Stomach (tissue), 9 donors: ENCODE measurements around the gene AUTS2. TPM values are rescaled to one million over a fixed set of nuclear protein-coding genes. Genes with fewer than 3 reads are reported as not detected.
A peak's percentile ranks its signal among the peaks of the same experiment; 100 is the strongest.

Experiments used
- DNase-seq, 2 donors: peaks; one replicate each; pipeline versions ENCODE4 v3.0.0 to v3.0.0-alpha.2; 2013 to 2019
- H3K27ac ChIP-seq, 5 donors: fragments of 200-600 bp in 4 of 5; sonication (generic) in 4 of 5; one replicate each; pipeline ENCODE4 v1.5.1; 2013 to 2019; ENCODE audit warnings: mild to moderate bottlenecking in 1 of 5, moderate library complexity in 1 of 5
- H3K27me3 ChIP-seq, 3 donors: fragments of 200-600 bp; sonication (generic); one replicate each; pipeline ENCODE4 v1.5.1; 2017 to 2019; ENCODE audit warnings: mixed run types in 1 of 3
- H3K36me3 ChIP-seq, 4 donors: fragments of 200-600 bp; sonication (generic); 1 replicate in 3 of 4; 2 replicates in 1 of 4; pipeline ENCODE4 v1.5.1; 2016 to 2019
- H3K4me1 ChIP-seq, 4 donors: fragments of 200-600 bp; sonication (generic); one replicate each; pipeline ENCODE4 v1.5.1; 2016 to 2019
- H3K4me3 ChIP-seq, 4 donors: fragments of 200-600 bp; sonication (generic) in 3 of 4; one replicate each; pipeline ENCODE4 v1.5.1; 2016 to 2019; ENCODE audit warnings: mild to moderate bottlenecking in 1 of 4
- H3K9me3 ChIP-seq, 4 donors: fragments of 200-600 bp; sonication (generic); one replicate each; pipeline ENCODE4 v1.5.1; 2016 to 2019
- EP300 ChIP-seq: sonication (generic); formaldehyde crosslinking; IDR thresholded peaks from one replicate; pipeline ENCODE4 v1.6.1; 2017; ENCODE audit warnings: antibody characterized with exemption
- POLR2A ChIP-seq, 4 donors: fragments of 450-650 bp; IDR thresholded peaks; one replicate each; pipeline ENCODE4 v1.6.1; 2016; ENCODE audit warnings: antibody characterized with exemption in 4 of 4, control low read depth in 2 of 4, mild to moderate bottlenecking in 1 of 4, moderate library complexity in 1 of 4
- POLR2AphosphoS5 ChIP-seq, 3 donors: sonication (generic); formaldehyde crosslinking; IDR thresholded peaks; one replicate each; pipeline ENCODE4 v1.6.1; 2016; ENCODE audit warnings: antibody characterized with exemption in 3 of 3
- WGBS, 5 donors: extraction: QIAGEN DNeasy Blood & Tissue Kit in 3 of 5; methylation state at CpG; one replicate each; pipeline versions ENCODE4 v1.1.5 to v1.1.7; 2013 to 2018; 5-methylcytosine and 5-hydroxymethylcytosine counted together
- intact Hi-C: fragments of 100-400 bp; cut with DNase I; formaldehyde crosslinking; loops from one replicate; pipeline ENCODE4 v1.15.1; 2023; ENCODE audit warnings: low total_unique reads
- polyA plus RNA-seq, 3 donors: library from polyadenylated mRNA; stranded (reverse); fragments of 200-250 nt; gene quantifications; one replicate each; pipeline ENCODE4 v1.2.3, GENCODE V29; 2013
- total RNA-seq, 5 donors: library from RNA; depleted of rRNA; stranded (reverse); fragments of >200 nt; gene quantifications; one replicate each; pipeline versions ENCODE4 v1.1.0 to v1.2.3, GENCODE V29; 2014 to 2016
- TF ChIP-seq, protein P1 (sequence below), 7 experiments: fragments of 450-650 bp in 4 of 7; fragments of 200-600 bp in 3 of 7; sonication (generic) in 3 of 7; IDR thresholded peaks; one replicate each; pipeline ENCODE4 v1.5.1; 2016 to 2019; ENCODE audit warnings: antibody characterized with exemption in 7 of 7, control low read depth in 2 of 7, mild to moderate bottlenecking in 1 of 7
- donor health status: healthy with polysubstance abuse.
- donor health status: Bipolar disorder and iron deficiency.
- donor health status: healthy.

AUTS2 gene
- total and polyA plus RNA-seq, 8 donors = 3.8 to 90.3 (median 38.1) TPM

DNA sequence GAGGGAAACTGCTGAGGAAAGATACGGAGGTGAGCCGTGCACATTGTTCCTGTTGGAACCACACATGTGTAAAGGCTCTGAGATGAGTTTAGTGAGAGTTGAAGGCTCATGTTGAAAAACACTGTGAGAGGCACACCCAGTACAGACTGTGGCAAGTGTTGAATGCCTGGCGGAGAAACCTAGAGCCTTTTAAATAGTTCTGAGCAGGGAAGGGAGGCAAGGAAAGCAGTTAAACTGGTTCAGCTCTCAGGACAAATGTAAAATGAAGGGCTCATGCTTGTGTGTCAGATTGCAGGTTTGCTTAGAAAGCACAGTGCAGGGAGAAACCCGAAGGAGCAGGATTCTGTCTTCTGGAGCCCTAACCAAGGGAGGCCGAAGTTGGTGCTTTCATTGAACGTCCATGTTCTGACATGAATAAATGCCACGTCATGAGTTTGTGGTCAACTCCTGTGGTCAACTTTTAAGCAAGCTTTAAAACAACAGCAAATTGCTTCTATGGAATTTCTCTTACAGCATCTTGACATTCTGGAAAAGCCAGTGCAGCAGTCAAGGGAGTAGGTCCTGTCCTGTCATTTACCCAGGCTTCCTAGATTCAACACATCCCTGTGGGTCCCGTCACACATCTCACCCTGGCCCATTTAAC lies 882.8 kb downstream of the AUTS2 start:
- intact Hi-C loops = no loop called here
- Histone ChIP-seq H3K4me3 (no peak overlapping the region), H3K4me1 (peaks cover 0 to 11% (median 9%) of the 10 kb centered on the region in 4 donors), H3K27ac (no peak overlapping the region), H3K36me3 (no peaks in the 10 kb centered on the region), H3K27me3 (no peaks in the 10 kb centered on the region), H3K9me3 (peaks cover 0 to 7% (median 3%) of the 10 kb centered on the region in 4 donors)
- peak in 1 of 2 donors; percentile 66 for DNase-seq
- TF ChIP-seq, protein P1, sequence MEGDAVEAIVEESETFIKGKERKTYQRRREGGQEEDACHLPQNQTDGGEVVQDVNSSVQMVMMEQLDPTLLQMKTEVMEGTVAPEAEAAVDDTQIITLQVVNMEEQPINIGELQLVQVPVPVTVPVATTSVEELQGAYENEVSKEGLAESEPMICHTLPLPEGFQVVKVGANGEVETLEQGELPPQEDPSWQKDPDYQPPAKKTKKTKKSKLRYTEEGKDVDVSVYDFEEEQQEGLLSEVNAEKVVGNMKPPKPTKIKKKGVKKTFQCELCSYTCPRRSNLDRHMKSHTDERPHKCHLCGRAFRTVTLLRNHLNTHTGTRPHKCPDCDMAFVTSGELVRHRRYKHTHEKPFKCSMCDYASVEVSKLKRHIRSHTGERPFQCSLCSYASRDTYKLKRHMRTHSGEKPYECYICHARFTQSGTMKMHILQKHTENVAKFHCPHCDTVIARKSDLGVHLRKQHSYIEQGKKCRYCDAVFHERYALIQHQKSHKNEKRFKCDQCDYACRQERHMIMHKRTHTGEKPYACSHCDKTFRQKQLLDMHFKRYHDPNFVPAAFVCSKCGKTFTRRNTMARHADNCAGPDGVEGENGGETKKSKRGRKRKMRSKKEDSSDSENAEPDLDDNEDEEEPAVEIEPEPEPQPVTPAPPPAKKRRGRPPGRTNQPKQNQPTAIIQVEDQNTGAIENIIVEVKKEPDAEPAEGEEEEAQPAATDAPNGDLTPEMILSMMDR (IDR thresholded peaks at IDR 0.05) = no peak
- TF ChIP-seq POLR2AphosphoS5 (IDR thresholded peaks at IDR 0.05) (no peak), EP300 (no peak), POLR2A (IDR thresholded peaks at IDR 0.05) (no peak)
- WGBS, 5 donors = 42 to 68% (median 62%) methylated on average over 8 of the region's 8 CpGs

DNA sequence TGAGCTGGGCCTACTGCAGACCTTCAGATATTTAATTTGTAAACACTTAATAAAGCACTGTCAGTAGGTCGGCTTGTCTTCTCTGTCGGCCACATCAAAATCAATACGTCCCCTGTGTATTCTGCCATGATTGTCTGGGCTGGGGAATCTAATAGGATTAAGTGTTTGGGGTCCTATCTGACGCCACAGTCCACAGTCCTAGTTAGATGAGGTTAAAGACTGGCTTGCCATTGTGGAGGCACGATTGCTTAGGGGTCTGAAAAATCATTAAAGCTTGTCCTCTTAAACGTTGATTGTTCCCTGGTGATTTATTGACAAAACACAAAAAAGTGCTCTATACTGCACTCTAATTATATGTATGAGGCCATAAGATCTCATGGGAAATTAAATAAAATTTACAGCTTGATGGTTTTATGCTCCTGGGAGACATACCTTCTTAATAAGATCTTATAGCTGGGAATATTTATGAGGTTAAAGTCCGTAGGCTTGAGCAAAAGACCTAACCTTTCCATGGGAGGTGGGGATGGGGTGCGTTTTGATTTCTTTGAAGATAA lies 883.4 kb downstream of the AUTS2 start:
- WGBS, 5 donors = 76 to 90% (median 81%) methylated on average over 8 of the region's 8 CpGs
- H3K4me3 ChIP-seq = no peak overlapping the region
- intact Hi-C loops = no loop called here

DNA sequence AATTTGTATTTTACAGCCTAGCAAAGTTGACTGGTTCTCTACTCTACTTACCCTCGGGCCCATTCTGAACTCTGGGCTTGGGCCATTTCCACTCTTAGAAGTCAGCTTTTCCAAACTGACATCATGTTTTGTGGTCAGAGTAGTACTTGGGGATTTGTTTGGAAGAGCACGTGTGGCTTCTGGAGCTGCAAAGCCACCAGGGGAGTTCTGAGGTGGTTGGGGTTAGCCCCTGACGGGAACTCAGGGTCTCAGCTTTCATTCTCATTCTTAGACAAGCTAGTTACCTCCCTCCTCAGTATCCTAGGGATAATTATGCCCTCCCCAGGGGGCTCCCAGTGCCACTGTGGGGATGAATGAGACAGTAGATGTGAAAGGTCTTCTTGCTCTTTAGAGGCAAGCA lies 886.0 kb downstream of the AUTS2 start:
- no peaks in the 10 kb centered on the region for H3K36me3 ChIP-seq
- no peak for DNase-seq
- H3K9me3 ChIP-seq = peaks cover 0 to 7% (median 3%) of the 10 kb centered on the region in 4 donors
- no peak overlapping the region for H3K27ac ChIP-seq
- TF ChIP-seq POLR2A (IDR thresholded peaks at IDR 0.05) (no peak), POLR2AphosphoS5 (IDR thresholded peaks at IDR 0.05) (no peak), EP300 (no peak)
- TF ChIP-seq, protein P1 (IDR thresholded peaks at IDR 0.05) = no peak
- intact Hi-C loops = no loop called here
- H3K27me3 ChIP-seq = no peaks in the 10 kb centered on the region
- H3K4me3 ChIP-seq = no peak overlapping the region
- H3K4me1 ChIP-seq = no peaks in the 10 kb centered on the region
- WGBS, 5 donors = 87 to 95% (median 91%) methylated on average over 3 of the region's 3 CpGs

More for the DNA sequence above, 883.4 kb downstream of the AUTS2 start:
- DNase-seq = no peak
- Histone ChIP-seq H3K36me3 (no peaks in the 10 kb centered on the region), H3K27me3 (no peaks in the 10 kb centered on the region), H3K27ac (no peak overlapping the region), H3K9me3 (peaks cover 0 to 7% (median 3%) of the 10 kb centered on the region in 4 donors), H3K4me1 (peaks cover 0 to 9% (median 7%) of the 10 kb centered on the region in 4 donors)
- TF ChIP-seq POLR2A (IDR thresholded peaks at IDR 0.05) = no peak
- TF ChIP-seq, protein P1 (IDR thresholded peaks at IDR 0.05) = no peak
- TF ChIP-seq POLR2AphosphoS5 (IDR thresholded peaks at IDR 0.05) = no peak
- TF ChIP-seq EP300 = no peak

DNA sequence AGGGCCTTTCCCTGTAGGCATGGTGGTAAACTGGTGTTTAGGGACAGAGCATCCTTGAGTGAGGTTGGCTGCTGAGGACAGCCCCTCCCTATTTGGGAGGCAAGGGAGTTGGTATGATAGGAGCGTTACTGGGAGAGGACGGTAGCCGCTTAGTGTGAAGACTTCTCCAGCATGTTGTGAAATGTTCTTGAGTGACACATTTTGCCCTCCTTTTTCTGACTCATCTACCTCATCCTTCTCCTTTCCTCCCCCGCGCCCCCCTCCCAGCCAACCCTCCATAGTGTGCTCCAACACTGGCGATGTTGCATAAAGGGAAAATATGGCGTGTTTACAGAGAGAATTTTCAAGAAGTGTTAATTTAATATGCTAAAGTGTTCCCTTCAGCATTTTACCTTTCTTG lies 888.7 kb downstream of the AUTS2 start:
- DNase-seq = no peak

More for the DNA sequence above, 888.7 kb downstream of the AUTS2 start:
- Histone ChIP-seq H3K4me3 (no peak overlapping the region), H3K27ac (no peak overlapping the region), H3K27me3 (no peaks in the 10 kb centered on the region), H3K4me1 (no peaks in the 10 kb centered on the region), H3K9me3 (peaks cover 0 to 7% (median 3%) of the 10 kb centered on the region in 4 donors), H3K36me3 (no peaks in the 10 kb centered on the region)
- intact Hi-C loops = no loop called here
- no peak for TF ChIP-seq EP300
- TF ChIP-seq POLR2AphosphoS5 (IDR thresholded peaks at IDR 0.05) = no peak
- TF ChIP-seq, protein P1 (IDR thresholded peaks at IDR 0.05) = no peak
- no peak for TF ChIP-seq POLR2A (IDR thresholded peaks at IDR 0.05)
- 92 to 98% (median 95%) methylated on average over 7 of the region's 7 CpGs for WGBS, 5 donors
